ENCODE measurements around the gene HGFAC. TPM values are rescaled to one million over a fixed set of nuclear protein-coding genes. Genes with fewer than 3 reads are reported as not detected.

HGFAC gene
- total and polyA plus RNA-seq, 9 donors: 0.15 to 2.1 (median 0.53) TPM; not detected in 2

DNA sequence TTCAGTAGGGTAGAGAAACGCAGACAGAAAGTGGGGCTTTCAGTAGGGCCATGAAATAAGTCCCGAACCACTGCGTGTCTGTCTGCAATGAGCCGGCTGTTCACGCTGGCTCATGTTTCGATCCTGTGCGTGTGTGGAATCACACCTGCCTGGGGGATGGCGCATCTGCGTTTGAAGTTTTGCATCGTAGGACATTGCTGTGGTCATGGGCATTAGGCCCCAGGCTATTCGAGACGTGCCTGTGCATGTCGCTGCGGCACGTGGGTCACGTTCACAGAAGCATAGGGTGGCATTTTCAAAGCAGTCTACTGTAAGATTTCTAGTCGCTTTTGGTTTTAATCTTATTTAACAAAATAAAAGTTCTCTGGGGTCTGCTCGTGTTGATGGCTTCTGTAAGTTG lies 25.5 kb upstream of the HGFAC start:
- no peak for TF ChIP-seq POLR2A (IDR thresholded peaks at IDR 0.05)
- no peak for TF ChIP-seq CTCF (IDR thresholded peaks at IDR 0.05)
- TF ChIP-seq EP300 (IDR thresholded peaks at IDR 0.05): no peak
- Histone ChIP-seq H3K36me3 (no peaks in the 10 kb centered on the region), H3K4me3 (no peak overlapping the region), H3K27me3 (no peaks in the 10 kb centered on the region), H3K27ac (no peak overlapping the region), H3K4me1 (ENCODE audit: insufficient read depth) (peaks cover 6% of the 10 kb centered on the region), H3K9me3 (no peaks in the 10 kb centered on the region)
- intact Hi-C loops (cut with DNase I): no loop called here
- 90 to 91% (median 90%) methylated on average over 18 of the region's 18 CpGs for WGBS, 3 donors
- peak in 3 of 5 donors; percentile 7 to 24 (median 11) for DNase-seq

DNA sequence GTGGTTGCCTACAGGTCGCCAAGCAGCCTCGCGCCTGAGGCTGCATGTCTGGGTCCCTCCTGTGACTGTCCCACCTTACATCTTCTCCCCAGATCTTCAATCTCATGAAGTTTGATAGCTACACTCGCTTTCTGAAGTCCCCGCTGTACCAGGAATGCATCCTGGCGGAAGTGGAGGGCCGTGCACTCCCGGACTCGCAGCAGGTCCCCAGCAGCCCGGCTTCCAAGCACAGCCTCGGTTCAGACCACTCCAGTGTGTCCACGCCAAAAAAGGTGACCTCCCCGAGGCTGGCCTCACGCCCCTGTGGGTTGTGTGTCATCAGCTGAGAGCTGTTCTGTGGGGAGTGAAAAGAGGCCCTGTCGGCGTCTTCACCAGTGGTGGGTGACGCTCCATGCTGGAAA lies 24.9 kb upstream of the HGFAC start:
- peak in 3 of 5 donors; percentile 12 to 36 (median 23) for DNase-seq
- 94 to 96% (median 95%) methylated on average over 17 of the region's 17 CpGs for WGBS, 3 donors
- Histone ChIP-seq H3K9me3 (no peaks in the 10 kb centered on the region), H3K4me1 (ENCODE audit: insufficient read depth) (peaks cover 6% of the 10 kb centered on the region), H3K27ac (no peak overlapping the region), H3K36me3 (no peaks in the 10 kb centered on the region), H3K27me3 (no peaks in the 10 kb centered on the region), H3K4me3 (no peak overlapping the region)
- intact Hi-C loops (cut with DNase I): no loop called here
- no peak for TF ChIP-seq EP300 (IDR thresholded peaks at IDR 0.05)
- no peak for TF ChIP-seq POLR2A (IDR thresholded peaks at IDR 0.05)
- no peak for TF ChIP-seq CTCF (IDR thresholded peaks at IDR 0.05)

GRCh38 chr4:3417448-3417847 lies 24.3 kb upstream of the HGFAC start:
- no peak overlapping the region for H3K4me3 ChIP-seq
- peak in 3 of 5 donors; percentile 13 to 34 (median 14) for DNase-seq
- H3K36me3 ChIP-seq: no peaks in the 10 kb centered on the region
- intact Hi-C loops (cut with DNase I): no loop called here
- peaks cover 6% of the 10 kb centered on the region for H3K4me1 ChIP-seq (ENCODE audit: insufficient read depth)
- WGBS, 3 donors: 92 to 95% (median 95%) methylated on average over 20 to 21 of the region's 21 CpGs
- H3K27ac ChIP-seq: no peak overlapping the region
- no peaks in the 10 kb centered on the region for H3K27me3 ChIP-seq
- H3K9me3 ChIP-seq: no peaks in the 10 kb centered on the region
- TF ChIP-seq EP300 (IDR thresholded peaks at IDR 0.05) (no peak), POLR2A (IDR thresholded peaks at IDR 0.05) (no peak), CTCF (IDR thresholded peaks at IDR 0.05) (no peak)

DNA sequence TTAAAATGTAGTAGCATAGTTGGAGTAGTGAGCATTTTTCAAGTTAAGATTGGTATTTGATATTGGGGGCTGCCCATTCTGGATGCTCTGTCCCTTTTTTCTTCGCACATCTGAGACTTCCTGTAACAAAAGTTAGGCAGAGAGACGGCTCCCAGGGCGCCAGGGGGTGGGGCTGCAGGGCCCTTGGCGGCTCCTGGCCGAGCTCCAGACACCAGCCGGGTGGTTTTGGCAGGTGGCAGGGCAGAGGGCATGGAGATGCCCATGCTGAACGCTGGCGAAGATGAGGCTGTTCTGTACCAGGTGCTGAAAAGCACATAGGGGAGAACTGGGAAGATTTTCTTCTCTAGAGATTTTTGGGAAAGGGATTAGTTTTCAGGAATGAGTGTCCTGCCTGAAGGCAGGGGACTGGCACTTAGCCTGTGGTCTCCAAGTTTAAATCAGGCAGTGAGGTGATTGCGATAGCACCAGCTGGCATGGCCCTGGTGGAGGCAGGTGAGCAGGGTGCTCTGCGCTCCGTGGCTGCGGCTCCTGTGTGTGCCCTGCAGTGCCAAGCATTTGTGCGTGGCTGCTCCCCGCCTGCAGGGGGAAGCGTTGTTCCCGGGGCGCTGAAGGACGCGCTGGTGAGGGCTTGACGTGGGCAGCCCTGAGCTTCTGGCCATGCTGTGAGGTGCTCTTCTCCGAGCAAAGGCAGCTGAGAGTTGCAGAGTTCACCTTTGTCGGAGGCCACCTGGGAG lies 23.6 kb upstream of the HGFAC start:
- H3K36me3 ChIP-seq: no peaks in the 10 kb centered on the region
- intact Hi-C loops (cut with DNase I): no loop called here
- H3K27ac ChIP-seq: no peak overlapping the region
- no peaks in the 10 kb centered on the region for H3K27me3 ChIP-seq
- no peak overlapping the region for H3K4me3 ChIP-seq
- no peak for TF ChIP-seq EP300 (IDR thresholded peaks at IDR 0.05)
- TF ChIP-seq CTCF (IDR thresholded peaks at IDR 0.05): no peak
- TF ChIP-seq POLR2A (IDR thresholded peaks at IDR 0.05): no peak
- WGBS, 3 donors: 85 to 91% (median 89%) methylated on average over 22 of the region's 22 CpGs
- H3K9me3 ChIP-seq: no peaks in the 10 kb centered on the region
- H3K4me1 ChIP-seq (ENCODE audit: insufficient read depth): peaks cover 6% of the 10 kb centered on the region
- peak in 3 of 5 donors; percentile 9 to 31 (median 20) for DNase-seq

Data from ovary (tissue), 9 donors.